ENCODE data around the gene KCNB1.

GRCh38 chr20:49426873-49427272 lies 55.6 kb downstream of the KCNB1 start:
- no peak for TF ChIP-seq YY1 (IDR thresholded peaks at IDR 0.05; ENCODE audit: insufficient read depth, insufficient read length)
- TF ChIP-seq ZNF274 (IDR thresholded peaks at IDR 0.05; ENCODE audit: low read depth, low read length) = no peak
- TF ChIP-seq SUZ12 (IDR thresholded peaks at IDR 0.05; ENCODE audit: extremely low read depth, insufficient read depth, insufficient read length) = no peak

All from NT2/D1 (cell line).